Activated CD8-positive, alpha-beta memory T cell treated with anti-CD3 and anti-CD28 coated beads for 48 hours (primary cell): ENCODE data around the gene MBD6.
"Not testable (repeated sequence)": the region's sequence is repeated elsewhere in the genome, so short reads cannot be mapped to it uniquely, and the experiment has no call there.

ENCODE experiments used
- DNase-seq, 3 experiments: peaks; one replicate each; pipeline ENCODE4 v3.0.0-alpha.2; 2020; ENCODE audit warnings: low read depth in 2 of 3, low spot score in 2 of 3

MBD6 gene

DNA sequence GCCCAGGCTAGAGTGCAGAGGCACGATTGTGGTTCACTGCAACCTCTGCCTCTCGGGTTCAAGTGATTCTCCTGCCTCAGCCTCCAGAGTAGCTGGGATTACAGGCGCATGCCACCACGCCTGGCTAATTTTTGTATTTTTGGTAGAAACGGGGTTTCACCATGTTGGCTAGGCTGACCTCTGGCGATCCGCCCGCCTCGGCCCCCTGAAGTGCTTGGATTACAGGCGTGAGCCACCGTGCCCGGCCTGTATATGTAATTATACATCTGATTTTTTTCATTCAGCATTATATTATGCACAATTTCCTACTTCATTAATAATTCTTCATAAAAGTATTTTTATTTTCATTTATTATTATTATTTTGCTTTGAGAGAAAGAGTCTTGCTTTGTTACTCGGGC, 47.8 kb downstream of the MBD6 start:
- not testable (repeated sequence) for DNase-seq

DNA sequence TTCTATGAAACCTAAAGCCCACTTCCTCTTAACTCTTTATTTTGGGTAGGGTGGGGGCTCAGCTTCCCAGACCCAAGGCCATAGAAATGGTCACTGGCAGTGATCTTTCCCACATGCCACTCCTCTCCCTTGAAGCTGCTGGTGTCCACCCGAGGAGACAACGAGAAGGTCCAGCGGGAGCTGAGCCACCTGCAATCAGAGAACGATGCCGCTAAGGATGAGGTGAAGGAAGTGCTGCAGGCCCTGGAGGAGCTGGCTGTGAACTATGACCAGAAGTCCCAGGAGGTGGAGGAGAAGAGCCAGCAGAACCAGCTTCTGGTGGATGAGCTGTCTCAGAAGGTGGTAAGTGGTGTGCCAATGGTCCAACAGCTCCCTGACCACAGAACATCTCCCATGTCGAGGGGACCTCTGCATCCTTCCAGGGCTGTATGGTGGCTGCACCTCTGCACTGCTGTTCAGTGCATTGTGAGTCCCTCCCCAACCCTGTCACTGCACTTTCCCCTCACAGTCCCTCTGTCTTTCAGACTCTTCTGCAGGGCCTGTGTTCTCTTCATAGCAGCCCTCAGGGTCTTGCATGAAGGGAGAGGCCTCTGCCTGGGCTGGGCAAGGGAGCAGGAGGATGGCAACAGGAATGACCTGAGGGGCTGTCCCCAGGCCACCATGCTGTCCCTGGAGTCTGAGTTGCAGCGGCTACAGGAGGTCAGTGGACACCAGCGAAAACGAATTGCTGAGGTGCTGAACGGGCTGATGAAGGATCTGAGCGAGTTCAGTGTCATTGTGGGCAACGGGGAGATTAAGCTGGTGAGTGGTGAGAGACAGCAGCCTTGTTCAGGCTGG, 49.5 kb downstream of the MBD6 start:
- no peak for DNase-seq

DNA sequence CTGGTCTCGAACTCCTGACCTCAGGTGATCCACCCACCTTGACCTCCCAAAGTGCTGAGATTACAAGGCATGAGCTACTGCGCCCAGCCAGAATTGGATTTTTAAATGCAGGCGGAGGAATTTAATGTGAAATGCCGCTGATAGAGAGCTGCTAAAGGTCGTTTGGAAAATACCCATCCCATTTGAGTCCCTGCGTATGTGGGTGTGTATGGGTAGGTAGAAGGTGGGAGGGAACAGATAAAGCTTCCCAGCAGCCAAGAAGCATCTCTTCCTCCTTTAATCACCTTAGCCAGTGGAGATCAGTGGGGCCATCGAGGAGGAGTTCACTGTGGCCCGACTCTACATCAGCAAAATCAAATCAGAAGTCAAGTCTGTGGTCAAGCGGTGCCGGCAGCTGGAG, 52.2 kb downstream of the MBD6 start:
- no peak for DNase-seq

DNA sequence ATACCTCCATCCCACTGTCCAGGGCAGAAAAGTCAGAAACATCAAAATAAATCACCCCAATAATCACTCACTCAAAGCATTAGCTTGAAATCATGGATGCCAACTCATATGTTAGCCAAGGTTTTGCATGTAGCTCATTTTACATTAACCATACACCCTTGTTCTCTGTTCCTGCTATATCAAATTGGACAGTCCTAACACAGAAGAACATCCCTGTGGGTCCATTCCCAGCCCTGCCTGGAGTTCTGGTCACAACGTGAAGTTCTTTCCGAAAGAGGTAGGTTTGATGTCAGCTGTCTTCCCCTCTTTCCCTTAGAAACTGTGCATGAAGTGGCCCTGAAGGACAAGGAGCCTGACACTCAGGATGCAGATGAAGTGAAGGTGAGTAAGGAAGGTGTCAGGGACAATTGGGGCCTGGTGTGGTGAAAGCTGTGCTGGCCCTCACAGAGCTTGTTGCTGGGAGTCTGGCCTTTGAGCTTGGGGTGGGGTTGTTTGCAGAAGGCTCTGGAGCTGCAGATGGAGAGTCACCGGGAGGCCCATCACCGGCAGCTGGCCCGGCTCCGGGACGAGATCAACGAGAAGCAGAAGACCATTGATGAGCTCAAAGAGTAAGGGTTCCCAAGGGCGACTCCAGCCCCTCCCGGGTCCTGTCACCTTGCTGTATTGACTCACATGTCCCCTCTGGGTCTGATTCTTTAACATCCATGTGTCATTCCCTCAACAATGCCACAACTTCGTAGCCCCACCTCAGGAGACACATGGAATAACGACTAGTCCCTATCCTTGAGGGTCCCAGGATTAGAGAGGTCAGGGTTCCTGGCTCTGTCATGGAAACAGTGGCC, 53.4 kb downstream of the MBD6 start:
- DNase-seq = no peak

DNA sequence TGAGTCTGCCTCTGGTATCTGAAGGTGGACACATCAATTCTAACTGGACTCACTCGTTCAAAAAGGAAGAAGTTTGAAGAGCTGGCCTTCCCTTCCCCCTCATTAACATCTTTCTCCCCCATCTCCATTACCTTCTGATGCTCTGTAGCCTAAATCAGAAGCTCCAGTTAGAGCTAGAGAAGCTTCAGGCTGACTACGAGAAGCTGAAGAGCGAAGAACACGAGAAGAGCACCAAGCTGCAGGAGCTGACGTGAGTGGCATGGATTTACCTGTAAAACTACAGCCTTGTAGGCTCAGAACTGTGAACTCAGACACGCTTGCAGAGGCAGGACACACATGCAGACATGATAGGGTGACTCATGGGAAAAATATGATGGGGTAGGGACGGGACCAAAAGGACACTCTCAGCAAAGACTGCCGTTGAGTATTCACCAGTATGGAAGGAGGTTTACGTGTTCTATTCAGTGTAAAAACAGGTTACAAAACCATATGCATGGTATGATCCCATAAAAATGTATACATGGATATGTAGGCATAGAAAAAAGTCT, 54.1 kb downstream of the MBD6 start:
- no peak for DNase-seq

- DNase-seq = no peak
Observed at GRCh38 chr12:57577981-57578758, 55.5 kb downstream of the MBD6 start.

- DNase-seq = no peak
Observed at GRCh38 chr12:57579011-57579410, 56.4 kb downstream of the MBD6 start.
